AG04450 (cell line): Measurements from ENCODE around the gene PROM1. TPM values are rescaled to one million over a fixed set of nuclear protein-coding genes. Genes with fewer than 3 reads are reported as not detected.

Source experiments
- CTCF ChIA-PET: fragments of 300-600, 350-600 bp; formaldehyde crosslinking; extraction: SDS; loops from one replicate; lab custom pipeline; 2022; ENCODE audit warnings: antibody characterized with exemption, inconsistent platforms; lab: Charles Lee
- POLR2A ChIA-PET: fragments of 350-600 bp; formaldehyde crosslinking; extraction: SDS; loops from one replicate; lab custom pipeline; 2021; ENCODE audit warnings: antibody characterized with exemption, inconsistent platforms; lab: Yijun Ruan, JAX
- DNase-seq: peaks from one replicate; pipeline ENCODE4 v3.0.0-alpha.2; 2011; ENCODE audit warnings: low read depth, low spot score
- H3K27ac ChIP-seq: one replicate; pipeline ENCODE4 v1.5.1; 2012; ENCODE audit warnings: low read depth, low read length, control low read depth
- H3K27me3 ChIP-seq: one replicate; pipeline ENCODE4 v1.6.0; 2012; ENCODE audit warnings: low read length; ENCODE audit not compliant: control insufficient read depth, insufficient read depth
- H3K4me3 ChIP-seq: 2 replicates; pipeline ENCODE4 v1.5.1; 2011; ENCODE audit warnings: mild to moderate bottlenecking, low read depth, low read length, control low read depth
- H3K9me3 ChIP-seq: 2 replicates; pipeline ENCODE4 v1.5.1; 2012; ENCODE audit warnings: low read length; ENCODE audit not compliant: control insufficient read depth, insufficient read depth
- polyA plus RNA-seq: library from polyadenylated mRNA; depleted of rRNA; stranded (reverse); fragments of >200 nt; gene quantifications from 2 replicates; pipeline ENCODE4 v1.2.3, GENCODE V29; 2011; rRNA removed
- TF ChIP-seq, protein P1 (sequence below): IDR thresholded peaks from 2 replicates; pipeline ENCODE4 v1.5.1; 2011; ENCODE audit warnings: low read depth, low read length, control low read depth, inconsistent platforms

Gene PROM1
- polyA plus RNA-seq, 1 experiment, result not detected

DNA sequence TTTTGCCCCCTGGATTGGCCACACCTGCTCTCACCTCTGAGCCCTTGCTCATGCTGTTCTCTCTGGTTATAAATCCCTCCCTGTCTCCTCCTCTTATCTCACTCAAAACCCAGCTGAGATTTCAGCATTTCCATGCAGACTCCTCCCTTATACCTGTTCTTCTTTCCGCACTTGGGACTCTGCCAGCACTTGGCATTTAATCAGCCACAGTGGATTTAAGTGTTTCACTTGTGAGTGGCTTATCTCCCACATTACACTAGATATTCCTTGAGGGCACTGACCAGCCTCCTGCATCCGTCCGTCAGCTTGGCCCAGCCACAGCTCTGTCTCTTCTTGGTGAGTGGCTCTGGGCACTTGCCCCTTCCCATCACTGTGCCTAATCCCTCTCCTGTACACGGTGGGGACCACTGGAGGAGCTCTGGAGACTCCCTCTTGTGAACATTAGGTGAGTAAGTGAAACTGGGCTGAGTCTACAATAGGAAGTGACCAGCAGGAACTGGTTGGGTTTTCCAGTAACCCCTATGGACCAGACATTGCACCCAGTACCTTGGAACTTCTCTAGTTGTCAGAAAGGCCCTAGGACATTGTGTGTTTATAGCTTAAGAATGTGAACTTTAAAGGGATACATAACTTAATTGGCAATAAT is 165.2 kb downstream of the PROM1 start:
- Histone ChIP-seq H3K4me3 (no peak overlapping the region), H3K27ac (no peak overlapping the region), H3K27me3 (no peaks in the 10 kb centered on the region), H3K9me3 (no peaks in the 10 kb centered on the region; the same call in 1 of the 2 replicates)
- ChIA-PET CTCF (interaction anchor here (1.5 kb wide), 1 partner anchor 36 kb away, joined by 5 read pairs; no protein-coding TSS in a partner anchor), POLR2A (no interaction called here)
- no peak for DNase-seq
- TF ChIP-seq, protein P1, sequence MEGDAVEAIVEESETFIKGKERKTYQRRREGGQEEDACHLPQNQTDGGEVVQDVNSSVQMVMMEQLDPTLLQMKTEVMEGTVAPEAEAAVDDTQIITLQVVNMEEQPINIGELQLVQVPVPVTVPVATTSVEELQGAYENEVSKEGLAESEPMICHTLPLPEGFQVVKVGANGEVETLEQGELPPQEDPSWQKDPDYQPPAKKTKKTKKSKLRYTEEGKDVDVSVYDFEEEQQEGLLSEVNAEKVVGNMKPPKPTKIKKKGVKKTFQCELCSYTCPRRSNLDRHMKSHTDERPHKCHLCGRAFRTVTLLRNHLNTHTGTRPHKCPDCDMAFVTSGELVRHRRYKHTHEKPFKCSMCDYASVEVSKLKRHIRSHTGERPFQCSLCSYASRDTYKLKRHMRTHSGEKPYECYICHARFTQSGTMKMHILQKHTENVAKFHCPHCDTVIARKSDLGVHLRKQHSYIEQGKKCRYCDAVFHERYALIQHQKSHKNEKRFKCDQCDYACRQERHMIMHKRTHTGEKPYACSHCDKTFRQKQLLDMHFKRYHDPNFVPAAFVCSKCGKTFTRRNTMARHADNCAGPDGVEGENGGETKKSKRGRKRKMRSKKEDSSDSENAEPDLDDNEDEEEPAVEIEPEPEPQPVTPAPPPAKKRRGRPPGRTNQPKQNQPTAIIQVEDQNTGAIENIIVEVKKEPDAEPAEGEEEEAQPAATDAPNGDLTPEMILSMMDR, result no peak

Other genes with a start within 250 kb of the PROM1 start
- not detected in 2 replicates for gene FGFBP1, start 145.3 kb downstream of the PROM1 start, polyA plus RNA-seq
- gene FGFBP2, start 120.8 kb downstream of the PROM1 start, polyA plus RNA-seq, result not detected in 2 replicates
- 8.9 and 11.5 TPM in 2 replicates for gene TAPT1, start 142.4 kb upstream of the PROM1 start, polyA plus RNA-seq